ENCODE results near the gene FEN1. TPM values are rescaled to one million over a fixed set of nuclear protein-coding genes. Genes with fewer than 3 reads are reported as not detected.
A peak's percentile ranks its signal among the peaks of the same experiment; 100 is the strongest.

FEN1 gene
- total and polyA plus RNA-seq, 2 experiments from 2014 or later = 15.4 to 21.0 TPM

GRCh38 chr11:61793083-61793828 is 545 bp downstream of the FEN1 start:
- H2AFZ ChIP-seq = peak overlapping the region; percentile 89

DNA sequence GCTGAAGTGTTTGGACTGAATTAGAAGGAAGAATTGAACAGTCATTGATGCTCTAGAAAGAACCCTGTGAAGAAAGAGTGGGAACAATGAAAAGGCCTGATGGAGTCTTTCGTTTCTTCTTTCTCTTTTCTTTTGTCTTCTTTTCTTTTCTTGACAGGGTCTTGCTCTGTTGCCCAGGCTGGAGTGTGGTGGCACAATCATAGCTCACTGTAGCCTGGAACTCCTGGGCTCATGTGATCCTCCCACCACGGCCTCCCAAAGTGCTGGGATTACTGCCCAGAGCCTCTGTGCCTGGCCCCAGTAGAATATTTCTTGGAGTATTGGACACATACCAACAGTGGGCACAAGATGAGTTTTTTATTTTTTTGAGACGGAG is 1.1 kb downstream of the FEN1 start:
- TF ChIP-seq EZH2 (IDR thresholded peaks at IDR 0.05; ENCODE audit: borderline replicate concordance) (no peak), EZH2phosphoT487 (IDR thresholded peaks at IDR 0.05; ENCODE audit: low read depth, severe bottlenecking, unreplicated experiment) (no peak)
- TF ChIP-seq, protein P1, sequence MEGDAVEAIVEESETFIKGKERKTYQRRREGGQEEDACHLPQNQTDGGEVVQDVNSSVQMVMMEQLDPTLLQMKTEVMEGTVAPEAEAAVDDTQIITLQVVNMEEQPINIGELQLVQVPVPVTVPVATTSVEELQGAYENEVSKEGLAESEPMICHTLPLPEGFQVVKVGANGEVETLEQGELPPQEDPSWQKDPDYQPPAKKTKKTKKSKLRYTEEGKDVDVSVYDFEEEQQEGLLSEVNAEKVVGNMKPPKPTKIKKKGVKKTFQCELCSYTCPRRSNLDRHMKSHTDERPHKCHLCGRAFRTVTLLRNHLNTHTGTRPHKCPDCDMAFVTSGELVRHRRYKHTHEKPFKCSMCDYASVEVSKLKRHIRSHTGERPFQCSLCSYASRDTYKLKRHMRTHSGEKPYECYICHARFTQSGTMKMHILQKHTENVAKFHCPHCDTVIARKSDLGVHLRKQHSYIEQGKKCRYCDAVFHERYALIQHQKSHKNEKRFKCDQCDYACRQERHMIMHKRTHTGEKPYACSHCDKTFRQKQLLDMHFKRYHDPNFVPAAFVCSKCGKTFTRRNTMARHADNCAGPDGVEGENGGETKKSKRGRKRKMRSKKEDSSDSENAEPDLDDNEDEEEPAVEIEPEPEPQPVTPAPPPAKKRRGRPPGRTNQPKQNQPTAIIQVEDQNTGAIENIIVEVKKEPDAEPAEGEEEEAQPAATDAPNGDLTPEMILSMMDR (IDR thresholded peaks at IDR 0.05; ENCODE audit: poor library complexity) = no peak
- Histone ChIP-seq H4K20me1 (ENCODE audit: insufficient read depth, poor library complexity, severe bottlenecking) (no peaks in the 10 kb centered on the region), H3K79me2 (peaks cover 62% of the 10 kb centered on the region), H3K4me2 (peak overlapping the region; percentile 82), H3K9me2 (replicated peaks; ENCODE audit: insufficient read depth) (no peaks in the 10 kb centered on the region), H3K36me3 (replicated peaks; ENCODE audit: insufficient read depth, low read depth) (no peaks in the 10 kb centered on the region), H3K9me3 (ENCODE audit: low read depth) (no peaks in the 10 kb centered on the region), H3K27me3 (no peaks in the 10 kb centered on the region), H3K27ac (no peak overlapping the region), H3K4me3 (no peak overlapping the region), H2AFZ (no peak overlapping the region), H3K4me1 (ENCODE audit: insufficient read depth) (peaks cover 14% of the 10 kb centered on the region)
- no peak for DNase-seq (ENCODE audit: low spot score)
- WGBS (ENCODE audit: low lambda C conversion rate, missing lambda C conversion rate) = 66% methylated on average over 3 of the region's 3 CpGs

More at GRCh38 chr11:61793083-61793828, 545 bp downstream of the FEN1 start:
- Histone ChIP-seq H3K79me2 (peaks cover 59% of the 10 kb centered on the region), H3K9me2 (replicated peaks; ENCODE audit: insufficient read depth) (no peaks in the 10 kb centered on the region), H3K9me3 (ENCODE audit: low read depth) (no peaks in the 10 kb centered on the region), H3K4me2 (peak overlapping the region; percentile 82), H3K36me3 (replicated peaks; ENCODE audit: insufficient read depth, low read depth) (no peaks in the 10 kb centered on the region), H3K27me3 (no peaks in the 10 kb centered on the region), H3K4me1 (ENCODE audit: insufficient read depth) (peaks cover 14% of the 10 kb centered on the region), H4K20me1 (ENCODE audit: insufficient read depth, poor library complexity, severe bottlenecking) (no peaks in the 10 kb centered on the region), H3K27ac (peak overlapping the region; percentile 99), H3K4me3 (peak overlapping the region; percentile 72)
- no peak for DNase-seq (ENCODE audit: low spot score)
- no peak for TF ChIP-seq EZH2 (IDR thresholded peaks at IDR 0.05; ENCODE audit: borderline replicate concordance)
- no peak for TF ChIP-seq EZH2phosphoT487 (IDR thresholded peaks at IDR 0.05; ENCODE audit: low read depth, severe bottlenecking, unreplicated experiment)
- TF ChIP-seq, protein P1 (IDR thresholded peaks at IDR 0.05; ENCODE audit: poor library complexity) = no peak
- 6% methylated on average over 29 of the region's 29 CpGs for WGBS (ENCODE audit: low lambda C conversion rate, missing lambda C conversion rate)

- Histone ChIP-seq H4K20me1 (ENCODE audit: insufficient read depth, poor library complexity, severe bottlenecking) (no peaks in the 10 kb centered on the region), H3K9me3 (ENCODE audit: low read depth) (no peaks in the 10 kb centered on the region), H3K4me3 (no peak overlapping the region), H3K4me2 (no peak overlapping the region), H3K79me2 (peaks cover 65% of the 10 kb centered on the region), H3K27ac (no peak overlapping the region), H3K4me1 (ENCODE audit: insufficient read depth) (peaks cover 14% of the 10 kb centered on the region), H3K9me2 (replicated peaks; ENCODE audit: insufficient read depth) (no peaks in the 10 kb centered on the region), H3K27me3 (no peaks in the 10 kb centered on the region), H3K36me3 (replicated peaks; ENCODE audit: insufficient read depth, low read depth) (no peaks in the 10 kb centered on the region), H2AFZ (no peak overlapping the region)
- no peak for TF ChIP-seq EZH2 (IDR thresholded peaks at IDR 0.05; ENCODE audit: borderline replicate concordance)
- no peak for TF ChIP-seq EZH2phosphoT487 (IDR thresholded peaks at IDR 0.05; ENCODE audit: low read depth, severe bottlenecking, unreplicated experiment)
- TF ChIP-seq, protein P1 (IDR thresholded peaks at IDR 0.05; ENCODE audit: poor library complexity) = no peak
- WGBS (ENCODE audit: low lambda C conversion rate, missing lambda C conversion rate) = 96% methylated on average over 4 of the region's 4 CpGs
- no peak for DNase-seq (ENCODE audit: low spot score)
Measured at GRCh38 chr11:61794579-61794978, 1.9 kb downstream of the FEN1 start.
